ENCODE results near the gene KLF1.
"Not testable (repeated sequence)": the region's sequence is repeated elsewhere in the genome, so short reads cannot be mapped to it uniquely, and the experiment has no call there.

The KLF1 gene

DNA sequence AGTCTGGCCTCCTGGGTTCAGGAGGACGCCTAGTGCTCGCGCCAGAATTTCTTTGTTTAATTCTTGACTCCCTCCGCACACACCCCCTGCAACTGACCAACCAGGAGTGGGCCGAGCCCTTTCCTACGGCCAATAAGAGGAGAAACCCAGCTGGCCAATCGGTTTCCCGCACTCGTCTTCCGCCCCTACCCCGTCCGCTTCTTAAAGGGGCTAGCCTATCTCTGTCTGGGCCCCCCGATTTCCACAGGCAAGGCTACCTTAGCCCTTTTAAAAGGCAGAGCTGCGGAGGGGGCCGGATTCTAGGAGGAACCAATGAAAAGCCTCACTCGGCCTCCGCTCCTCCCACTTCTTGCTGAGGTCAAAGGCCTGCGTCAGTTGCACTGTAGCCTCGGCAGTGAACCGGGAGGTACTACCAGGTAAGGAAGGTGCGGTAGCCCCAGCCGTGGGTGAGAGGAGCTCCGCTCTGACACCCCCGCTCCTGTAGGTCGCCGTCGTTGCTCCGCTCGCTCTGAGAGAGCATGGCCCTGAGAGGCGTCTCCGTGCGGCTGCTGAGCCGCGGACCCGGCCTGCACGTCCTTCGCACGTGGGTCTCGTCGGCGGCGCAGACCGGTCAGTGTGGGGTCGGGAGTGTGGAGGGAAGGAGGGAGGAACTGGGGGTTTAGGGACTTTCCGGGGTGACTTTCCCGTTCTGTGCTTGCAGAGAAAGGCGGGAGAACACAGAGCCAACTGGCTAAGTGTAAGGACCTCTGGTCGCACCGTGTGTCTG is 4.0 kb upstream of the KLF1 start, which contains the start of gene GCDH:
Gene GCDH (plus strand): TSS at position 374 of the 766 bp plus-strand sequence. CDS start 145 bp downstream, at position 519.
- DNase-seq (ENCODE audit: low spot score) = peak; percentile 99

DNA sequence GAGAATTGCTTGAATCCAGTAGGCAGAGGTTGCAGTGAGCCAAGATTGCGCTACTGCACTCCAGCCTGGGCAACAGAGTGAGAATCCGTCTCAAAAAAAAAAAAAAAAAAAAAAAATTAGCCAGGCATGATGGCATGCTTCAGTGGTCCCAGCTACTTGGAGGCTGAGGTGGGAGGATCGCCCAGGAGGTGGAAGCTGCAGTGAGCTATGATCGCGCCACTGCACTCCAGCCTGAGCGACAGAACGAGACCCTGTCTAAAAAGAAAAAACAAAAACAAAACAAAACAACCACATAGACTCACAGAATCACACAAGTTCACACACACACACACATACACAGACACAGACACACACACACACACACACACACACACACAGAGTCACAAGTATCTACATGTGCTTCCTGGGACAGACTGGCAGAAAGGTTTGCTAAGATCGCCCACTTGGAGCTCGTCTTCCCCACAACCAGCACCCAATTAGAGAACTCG is 3.3 kb upstream of the KLF1 start:
- not testable (repeated sequence) for DNase-seq (ENCODE audit: low spot score)

DNA sequence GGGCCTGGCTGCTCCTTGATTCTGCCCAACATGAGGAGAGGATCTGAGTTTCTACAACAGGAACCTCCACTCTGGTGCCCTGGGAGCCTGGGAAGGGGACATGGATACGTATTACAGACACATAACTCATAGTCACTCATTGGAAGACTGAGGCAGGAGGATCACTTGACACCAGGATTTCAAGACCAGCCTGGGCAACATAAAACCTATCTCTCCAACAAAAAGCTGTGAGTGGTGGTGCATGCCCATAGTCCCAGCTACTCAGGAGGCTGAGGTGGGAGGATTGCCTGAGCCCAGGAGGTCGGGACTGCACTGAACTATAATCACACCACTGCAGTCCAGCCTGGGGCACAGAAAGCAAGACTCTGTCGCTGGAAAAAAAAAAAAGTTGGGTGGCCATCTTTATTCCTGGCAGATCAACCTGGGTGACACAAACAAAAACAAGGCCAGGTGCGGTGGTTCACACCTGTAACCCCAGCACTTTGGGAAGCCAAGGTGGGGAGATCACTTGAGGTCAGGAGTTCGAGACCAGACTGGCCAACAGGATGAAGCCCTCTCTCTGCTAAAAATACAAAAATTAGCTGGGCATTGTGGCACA is 1.1 kb upstream of the KLF1 start:
- no peak for DNase-seq (ENCODE audit: low spot score)

DNA sequence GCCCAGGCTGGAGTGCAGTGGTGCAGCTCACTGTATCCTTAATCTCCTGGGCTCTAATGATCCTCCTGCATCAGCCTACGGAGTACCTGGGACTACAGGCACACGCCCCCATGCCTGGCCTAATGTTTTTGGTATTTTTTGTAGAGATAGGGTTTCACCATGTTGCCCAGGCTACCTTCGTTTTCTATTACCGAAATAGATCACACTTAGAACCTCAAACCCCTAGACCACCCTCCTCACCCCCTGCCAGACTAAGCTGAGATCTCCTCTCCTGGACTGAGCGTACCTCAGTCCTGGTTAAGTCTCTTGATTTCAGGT is 391 bp downstream of the KLF1 start:
- DNase-seq (ENCODE audit: low spot score) = no peak

DNA sequence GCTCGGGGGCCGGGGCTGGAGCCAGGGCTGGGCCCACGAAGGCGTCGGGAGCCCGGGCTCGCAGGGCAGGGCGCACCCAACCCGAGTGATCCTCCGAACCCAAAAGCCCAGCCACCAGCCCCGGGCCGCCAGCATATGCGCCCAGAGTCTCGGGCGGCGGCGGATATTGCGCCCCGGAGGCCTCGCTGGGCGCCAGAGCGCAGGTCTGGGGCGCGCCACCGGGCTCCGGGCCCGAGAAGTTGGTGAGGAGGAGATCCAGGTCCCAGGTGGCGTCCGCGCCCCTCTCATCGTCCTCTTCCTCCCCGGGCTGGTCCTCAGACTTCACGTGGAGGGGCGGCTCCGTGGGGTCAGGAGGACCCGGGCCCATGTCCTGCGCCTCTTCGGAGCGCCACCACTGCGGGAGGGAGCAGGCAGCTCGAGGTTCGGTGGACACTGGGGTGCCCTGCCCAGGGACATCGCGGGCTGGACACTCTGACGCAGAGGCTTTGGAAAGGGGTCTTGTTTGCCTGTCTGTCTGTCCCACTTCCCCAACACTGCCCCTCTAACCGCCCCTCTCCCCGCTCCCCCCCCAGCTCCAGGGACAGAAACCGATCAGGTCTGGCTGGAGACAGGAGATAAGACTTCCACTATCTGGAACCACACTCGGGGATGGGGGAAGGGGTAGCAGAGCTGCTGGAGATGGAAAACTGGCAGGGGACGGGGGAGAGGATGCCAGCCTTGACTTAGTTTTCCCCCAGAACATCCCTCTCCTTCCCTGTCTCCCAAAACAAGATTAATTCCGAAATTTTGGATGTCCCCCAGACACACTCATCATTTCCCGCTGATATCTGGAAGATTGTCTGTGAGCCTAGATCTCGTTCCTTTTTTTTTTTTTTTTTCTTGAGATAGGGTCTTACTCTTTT is 1.0 kb downstream of the KLF1 start:
- DNase-seq (ENCODE audit: low spot score) = no peak

DNA sequence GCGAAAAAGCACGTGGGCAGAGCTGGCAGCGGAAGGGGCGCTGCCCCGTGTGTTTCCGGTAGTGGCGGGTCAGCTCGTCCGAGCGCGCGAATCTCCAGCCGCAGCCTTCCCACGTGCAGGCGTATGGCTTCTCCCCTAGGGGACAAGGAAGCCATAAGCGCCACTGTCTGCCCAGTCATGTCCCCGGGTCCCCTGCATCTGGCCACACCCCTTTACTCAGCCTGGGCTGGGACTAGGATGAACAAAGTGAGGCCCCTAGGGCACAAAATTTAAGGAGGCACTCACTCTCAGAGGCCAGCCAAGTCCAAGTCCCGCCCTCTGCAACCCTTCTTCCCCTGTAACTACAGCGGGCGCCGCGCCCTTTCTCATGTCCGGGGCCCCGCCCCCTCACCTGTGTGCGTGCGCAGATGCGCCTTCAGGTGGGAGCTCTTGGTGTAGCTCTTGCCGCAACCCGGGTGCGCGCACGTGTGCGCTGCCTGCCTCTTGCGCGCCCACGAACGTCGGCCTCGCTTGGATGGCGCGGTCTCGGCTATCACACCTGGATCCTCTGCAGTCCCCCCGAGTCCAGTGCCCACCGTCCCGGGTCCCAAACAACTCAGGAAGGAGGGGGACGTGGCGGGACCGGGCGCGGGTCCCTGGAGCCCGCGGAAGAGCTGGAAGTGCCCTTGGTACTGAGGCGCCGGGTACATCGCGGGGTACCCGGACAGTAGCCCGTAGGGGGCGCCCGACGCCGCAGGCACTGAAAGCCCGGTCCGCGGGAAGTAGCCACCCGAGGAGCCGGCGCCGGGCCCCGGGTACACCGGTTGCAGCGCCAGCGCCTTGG is 1.9 kb downstream of the KLF1 start:
- no peak for DNase-seq (ENCODE audit: low spot score)

DNA sequence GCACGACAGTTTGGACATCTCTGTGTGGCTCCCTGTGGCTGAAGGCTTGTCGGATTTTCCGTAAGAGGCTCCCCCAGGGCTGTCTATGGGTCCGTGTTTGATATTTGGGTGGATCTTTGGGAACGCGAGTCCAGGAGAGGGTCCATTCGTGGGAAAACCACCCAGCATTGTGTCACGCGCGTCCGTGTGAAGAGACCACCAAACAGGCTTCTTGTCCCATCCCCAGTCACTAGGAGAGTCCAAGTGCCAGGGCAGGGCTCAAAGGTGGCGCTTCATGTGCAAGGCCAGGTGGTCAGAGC is 2.4 kb downstream of the KLF1 start:
- no peak for DNase-seq (ENCODE audit: low spot score)

DNA sequence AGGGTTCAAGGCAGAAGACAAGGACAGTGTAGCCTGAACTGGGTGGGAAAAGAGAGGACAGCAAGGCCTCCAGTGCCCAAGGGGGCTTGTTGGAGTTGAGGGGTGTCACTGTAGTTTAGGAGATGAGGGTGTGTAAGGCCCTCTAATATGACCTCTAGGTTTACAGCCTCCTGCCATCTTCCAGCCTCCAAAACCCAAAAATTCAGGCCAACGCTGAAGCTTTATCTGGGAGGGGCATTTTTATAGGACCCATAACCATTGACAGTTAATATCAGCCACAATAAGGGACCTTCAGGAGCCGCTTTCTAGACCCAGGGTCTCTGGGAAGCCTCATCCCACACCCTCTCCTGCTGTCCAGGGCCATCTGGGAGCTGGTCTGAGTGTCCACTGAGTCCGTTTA is 2.8 kb downstream of the KLF1 start:
- DNase-seq (ENCODE audit: low spot score) = no peak

DNA sequence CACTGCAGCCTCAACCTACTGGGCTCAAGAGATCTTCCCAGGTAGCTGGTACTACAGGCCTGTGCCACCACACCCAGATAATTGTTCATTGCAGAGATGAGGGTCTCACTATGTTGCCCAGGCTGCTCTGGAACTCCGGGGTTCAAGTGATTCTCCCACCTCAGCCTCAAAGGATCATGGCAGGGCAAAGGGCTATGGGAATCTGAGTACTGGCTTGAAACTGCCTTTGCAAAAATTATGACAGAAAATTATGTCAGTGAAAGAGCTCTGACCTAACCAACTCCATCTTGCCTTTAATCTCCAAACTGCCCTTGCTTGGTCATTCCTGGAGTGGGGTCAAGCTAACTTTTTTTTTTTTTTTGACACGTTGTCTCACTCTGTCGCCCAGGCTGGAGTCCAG is 4.4 kb downstream of the KLF1 start:
- DNase-seq (ENCODE audit: low spot score) = no peak

DNA sequence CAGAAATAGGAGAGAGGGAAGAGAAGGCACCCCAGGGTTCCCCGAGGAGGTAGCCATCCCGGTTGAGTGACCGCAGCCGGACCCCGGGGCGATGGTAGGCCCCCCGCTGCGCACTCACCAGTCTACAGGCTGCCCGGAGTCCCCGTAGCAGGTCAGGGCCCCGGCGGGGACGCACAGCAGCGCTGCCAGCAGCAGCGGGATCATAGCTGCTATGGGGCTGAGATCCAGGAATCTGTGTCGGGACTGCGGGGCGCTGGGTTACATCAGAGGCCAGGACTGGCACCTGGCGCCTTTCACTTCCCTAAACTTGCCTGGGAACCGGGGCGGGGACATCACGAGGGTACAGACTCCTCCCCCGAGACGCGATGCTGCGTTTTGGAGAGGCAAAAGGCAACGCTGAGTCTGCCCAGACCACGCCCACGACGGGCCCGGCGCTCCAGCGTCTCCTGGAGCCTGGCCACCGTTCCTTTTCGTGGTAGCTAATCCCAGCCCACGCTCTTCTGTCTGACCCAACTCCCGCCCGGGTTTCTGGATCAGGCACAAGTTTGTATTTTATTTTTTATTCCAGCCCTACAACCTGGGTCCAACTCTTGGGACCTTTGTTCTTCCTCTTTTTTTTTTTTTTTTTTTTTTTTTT is 5.7 kb downstream of the KLF1 start, which contains the start of gene DNASE2:
Gene DNASE2 (minus strand): TSS at position 278 of the 637 bp plus-strand sequence. CDS start 74 bp downstream, at position 204.
- peak; percentile 92 for DNase-seq (ENCODE audit: low spot score)

DNA sequence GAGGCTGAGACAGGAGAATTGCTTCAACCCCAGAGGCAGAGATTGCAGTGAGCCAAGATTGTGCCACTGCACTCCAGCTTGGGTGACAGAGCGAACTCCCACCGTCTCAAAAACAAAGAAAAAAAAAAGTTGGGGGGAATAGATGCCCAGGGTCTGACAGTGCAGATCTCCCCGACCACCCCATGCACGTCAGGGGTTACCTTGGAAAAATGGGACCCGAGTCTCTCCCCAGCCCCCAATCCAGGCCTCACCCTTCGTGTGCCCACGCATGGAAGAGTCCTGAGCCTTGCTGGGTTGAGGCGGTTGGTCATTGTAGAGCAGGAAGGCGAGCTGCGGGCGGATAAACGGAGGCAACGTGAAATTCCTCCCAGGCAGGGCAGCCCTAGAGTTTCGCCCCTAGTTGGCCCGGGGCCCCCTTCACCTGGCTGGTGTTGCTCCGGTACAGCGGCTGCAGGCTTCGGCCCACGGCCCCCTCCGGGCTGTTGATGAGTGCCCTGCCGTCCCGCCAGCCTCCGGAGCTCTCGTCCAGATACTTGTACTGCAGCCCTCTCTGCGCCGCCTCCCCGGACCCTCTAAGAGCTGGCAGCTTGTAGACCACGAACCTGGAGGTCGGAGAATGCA is 6.3 kb downstream of the KLF1 start:
- peak; percentile 38 for DNase-seq (ENCODE audit: low spot score)

DNA sequence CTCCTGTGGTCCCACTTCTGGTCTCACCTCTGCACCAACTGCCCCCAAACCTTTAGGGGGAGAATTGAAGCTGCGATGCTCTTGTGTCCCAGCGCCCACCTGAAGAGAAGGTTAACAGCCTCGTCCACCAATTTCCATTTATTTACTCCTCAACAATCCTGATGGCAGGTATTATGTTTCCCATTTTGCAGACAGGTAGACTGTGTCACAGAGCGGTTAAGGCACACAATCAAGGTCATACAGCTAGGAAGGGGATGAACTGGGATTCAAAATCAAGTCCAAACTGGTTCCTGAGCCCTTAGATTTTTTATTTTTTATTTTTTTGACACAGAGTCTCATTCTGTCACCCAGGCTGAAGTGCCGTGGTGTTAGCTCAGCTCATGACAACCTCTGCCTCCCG is 11.9 kb downstream of the KLF1 start:
- no peak for DNase-seq (ENCODE audit: low spot score)

DNA sequence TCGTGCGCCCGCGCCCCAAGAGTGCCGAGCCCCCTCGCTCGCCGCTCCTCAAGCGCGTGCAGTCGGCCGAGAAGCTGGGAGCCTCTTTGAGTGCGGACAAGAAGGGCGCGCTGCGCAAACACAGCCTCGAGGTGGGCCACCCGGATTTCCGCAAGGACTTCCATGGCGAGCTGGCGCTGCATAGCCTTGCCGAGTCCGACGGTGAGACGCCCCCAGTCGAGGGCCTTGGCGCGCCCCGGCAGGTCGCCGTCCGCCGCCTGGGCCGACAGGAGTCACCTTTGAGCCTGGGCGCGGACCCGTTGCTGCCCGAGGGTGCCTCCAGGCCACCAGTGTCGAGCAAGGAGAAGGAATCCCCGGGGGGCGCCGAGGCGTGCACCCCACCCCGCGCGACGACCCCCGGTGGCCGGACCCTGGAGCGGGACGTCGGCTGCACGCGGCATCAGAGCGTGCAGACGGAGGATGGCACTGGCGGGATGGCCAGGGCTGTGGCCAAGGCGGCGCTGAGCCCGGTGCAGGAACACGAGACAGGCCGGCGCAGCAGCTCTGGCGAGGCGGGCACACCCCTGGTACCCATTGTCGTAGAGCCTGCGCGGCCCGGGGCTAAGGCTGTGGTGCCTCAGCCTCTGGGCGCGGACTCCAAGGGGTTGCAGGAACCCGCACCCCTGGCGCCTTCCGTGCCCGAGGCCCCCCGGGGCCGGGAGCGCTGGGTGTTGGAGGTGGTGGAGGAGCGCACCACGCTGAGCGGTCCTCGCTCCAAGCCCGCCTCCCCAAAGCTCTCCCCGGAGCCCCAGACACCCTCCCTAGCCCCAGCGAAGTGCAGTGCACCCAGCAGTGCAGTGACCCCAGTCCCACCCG is 12.9 kb downstream of the KLF1 start:
- DNase-seq (ENCODE audit: low spot score) = no peak

DNA sequence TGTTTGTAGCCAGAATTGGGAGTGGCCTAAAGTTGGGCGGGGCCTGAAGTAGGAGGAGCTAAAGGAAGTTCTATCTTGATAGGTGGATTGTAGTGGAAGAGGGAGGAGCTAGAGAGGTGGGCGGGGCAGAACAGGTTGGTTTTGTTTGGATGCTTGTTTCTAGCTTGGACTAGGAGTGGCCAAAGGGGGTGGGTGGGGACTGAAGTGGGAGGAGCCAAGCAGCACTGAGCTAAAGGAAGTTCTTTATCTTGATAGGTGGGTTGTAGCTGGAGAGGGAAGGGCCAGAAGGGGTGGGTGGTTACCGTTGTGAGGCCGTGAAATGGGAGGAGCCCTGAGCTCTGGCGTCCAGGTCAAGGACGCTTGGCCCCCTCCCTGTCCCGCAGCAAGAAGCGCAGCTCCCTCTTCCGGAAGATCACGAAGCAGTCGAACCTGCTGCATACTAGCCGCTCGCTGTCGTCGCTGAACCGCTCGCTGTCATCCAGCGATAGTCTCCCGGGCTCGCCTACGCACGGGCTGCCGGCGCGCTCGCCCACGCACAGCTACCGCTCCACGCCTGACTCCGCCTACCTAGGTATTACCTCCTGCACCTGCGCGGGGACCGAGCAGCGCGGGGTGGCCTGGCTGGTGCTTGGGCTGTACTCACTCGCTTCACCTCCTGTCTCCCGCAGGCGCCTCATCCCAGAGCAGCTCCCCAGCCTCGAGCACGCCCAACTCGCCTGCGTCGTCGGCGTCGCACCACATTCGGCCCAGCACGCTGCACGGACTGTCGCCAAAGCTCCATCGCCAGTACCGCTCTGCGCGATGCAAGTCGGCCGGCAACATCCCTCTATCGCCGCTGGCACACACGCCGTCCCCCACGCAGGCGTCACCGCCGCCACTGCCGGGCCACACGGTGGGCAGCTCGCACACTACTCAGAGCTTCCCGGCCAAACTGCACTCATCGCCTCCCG is 13.8 kb downstream of the KLF1 start:
- no peak for DNase-seq (ENCODE audit: low spot score)

DNA sequence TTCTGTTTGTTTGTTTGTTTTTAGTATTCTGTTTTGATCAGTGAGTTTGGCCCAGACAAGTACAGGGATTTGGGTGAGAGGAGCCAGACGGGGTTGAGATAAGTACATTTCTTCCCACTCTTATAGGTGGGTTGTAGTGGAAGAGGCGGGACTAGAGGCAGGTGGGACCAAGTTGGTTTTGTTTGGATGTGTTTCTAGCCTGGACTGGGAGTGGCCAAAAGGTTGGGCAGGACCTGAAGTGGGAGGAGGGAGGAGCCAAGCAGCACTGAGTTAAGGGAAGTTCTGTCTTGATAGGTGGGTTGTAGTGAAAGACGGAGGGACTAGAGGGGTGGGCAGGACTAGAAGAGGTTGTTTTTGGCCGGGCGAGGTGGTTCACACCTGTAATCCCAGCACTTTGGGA is 14.7 kb downstream of the KLF1 start:
- DNase-seq (ENCODE audit: low spot score) = no peak

DNA sequence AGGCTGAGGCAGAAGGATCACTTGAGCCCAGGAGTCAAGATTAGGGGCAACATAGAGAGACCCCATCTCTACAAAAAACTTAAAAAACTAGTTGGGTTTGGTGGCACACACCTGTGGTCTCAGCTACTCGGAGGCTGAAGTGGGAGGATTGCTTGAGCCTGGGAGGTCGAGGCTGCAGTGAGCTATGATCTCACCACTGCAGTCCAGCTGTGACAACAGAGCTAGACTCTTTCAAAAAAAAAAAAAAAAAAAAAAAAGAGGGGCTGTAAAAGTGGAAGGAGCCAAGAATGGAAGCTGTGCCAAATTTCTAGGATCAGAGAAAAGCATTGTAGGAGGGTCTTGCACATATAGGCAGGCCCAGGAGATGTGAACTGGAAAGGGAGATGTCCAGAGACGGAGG is 15.3 kb downstream of the KLF1 start:
- DNase-seq (ENCODE audit: low spot score) = no peak

DNA sequence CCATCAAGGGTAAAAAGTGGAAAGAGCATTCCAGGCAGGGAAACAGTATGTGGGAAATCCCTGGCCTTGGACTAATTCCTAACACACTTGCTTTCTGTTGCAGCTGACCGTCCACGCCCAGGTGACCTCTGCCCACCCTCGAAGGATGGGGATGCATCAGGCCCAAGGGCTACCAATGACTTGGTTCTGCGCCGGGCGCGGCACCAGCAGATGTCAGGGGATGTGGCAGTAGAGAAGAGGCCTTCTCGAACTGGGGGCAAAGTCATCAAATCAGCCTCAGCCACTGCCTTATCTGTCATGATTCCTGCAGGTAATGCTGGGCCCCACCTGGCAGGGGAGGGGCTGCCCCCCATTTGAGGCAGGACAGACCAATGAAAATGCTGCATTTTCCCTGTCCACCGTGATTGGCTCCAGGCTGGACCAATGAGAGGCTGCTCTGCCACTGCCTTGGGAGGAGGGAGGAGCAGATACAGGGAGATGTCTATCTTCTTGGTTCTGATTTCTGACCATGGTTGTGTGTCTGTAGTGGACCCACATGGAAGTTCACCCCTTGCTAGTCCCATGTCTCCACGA is 18.4 kb downstream of the KLF1 start:
- DNase-seq (ENCODE audit: low spot score) = no peak

All from Ammon's horn (tissue), 1 donor.